ENCODE results near the gene SNX22.
"Not testable (repeated sequence)": the region's sequence is repeated elsewhere in the genome, so short reads cannot be mapped to it uniquely, and the experiment has no call there.

SNX22 gene

DNA sequence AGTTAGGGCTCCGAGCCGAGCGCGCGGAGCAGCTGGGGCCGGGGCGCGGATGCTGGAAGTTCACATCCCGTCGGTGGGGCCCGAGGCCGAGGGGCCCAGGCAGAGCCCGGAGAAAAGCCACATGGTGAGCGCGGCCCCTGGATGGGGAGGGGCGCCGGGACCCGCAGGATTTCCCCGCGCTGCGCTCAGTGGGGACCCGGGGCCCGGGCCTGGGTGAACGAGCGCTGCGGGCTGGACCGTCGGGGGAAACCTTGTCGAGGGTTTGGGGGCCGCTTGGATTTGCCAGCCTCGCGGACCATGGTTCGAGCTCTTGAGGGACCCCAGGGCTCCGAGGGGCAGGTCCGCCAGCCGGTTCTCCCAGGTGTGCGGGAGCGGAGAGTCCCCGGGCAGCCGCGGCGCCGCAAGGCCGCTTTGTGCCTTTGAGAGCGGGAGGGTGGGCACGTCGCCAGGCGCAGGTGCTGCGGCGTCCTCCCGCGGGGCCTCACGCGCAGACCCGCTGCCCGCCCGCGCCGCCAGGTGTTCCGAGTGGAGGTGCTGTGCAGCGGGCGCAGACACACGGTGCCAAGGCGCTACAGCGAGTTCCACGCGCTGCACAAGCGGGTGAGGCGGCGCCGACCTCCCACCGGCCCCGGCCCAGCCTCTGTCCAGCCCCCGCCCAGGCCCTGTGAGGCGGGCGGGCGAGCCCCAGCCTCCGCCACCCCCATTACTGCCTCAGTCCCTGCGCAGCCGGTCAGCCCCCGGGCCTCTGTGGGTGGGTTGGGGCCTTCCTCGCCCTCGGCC lies at the start of gene SNX22:
TSS of gene SNX22 (plus strand) at position 5 of the 780 bp plus-strand sequence. CDS start at position 50, 45 bp downstream.
- DNase-seq = no peak

DNA sequence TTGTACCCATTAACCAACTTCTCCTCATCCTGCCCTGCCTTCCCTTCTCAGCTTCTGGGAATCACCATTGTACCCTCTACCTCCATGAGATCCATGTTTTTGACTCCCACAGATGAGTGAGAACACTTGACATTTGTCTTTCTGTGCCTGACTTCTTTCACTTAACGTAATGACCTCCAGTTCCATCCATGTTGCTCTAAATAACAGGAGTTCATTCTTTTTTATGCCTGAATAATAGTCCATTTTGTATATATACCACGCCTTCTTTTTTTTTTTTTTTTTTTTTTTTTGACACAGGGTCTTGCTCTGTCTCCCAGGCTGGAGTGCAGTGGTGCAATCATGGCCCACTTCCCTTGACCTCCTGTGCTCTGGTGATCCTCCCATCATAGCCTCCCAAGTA lies 49.0 kb upstream of the SNX22 start:
- no peak for DNase-seq

DNA sequence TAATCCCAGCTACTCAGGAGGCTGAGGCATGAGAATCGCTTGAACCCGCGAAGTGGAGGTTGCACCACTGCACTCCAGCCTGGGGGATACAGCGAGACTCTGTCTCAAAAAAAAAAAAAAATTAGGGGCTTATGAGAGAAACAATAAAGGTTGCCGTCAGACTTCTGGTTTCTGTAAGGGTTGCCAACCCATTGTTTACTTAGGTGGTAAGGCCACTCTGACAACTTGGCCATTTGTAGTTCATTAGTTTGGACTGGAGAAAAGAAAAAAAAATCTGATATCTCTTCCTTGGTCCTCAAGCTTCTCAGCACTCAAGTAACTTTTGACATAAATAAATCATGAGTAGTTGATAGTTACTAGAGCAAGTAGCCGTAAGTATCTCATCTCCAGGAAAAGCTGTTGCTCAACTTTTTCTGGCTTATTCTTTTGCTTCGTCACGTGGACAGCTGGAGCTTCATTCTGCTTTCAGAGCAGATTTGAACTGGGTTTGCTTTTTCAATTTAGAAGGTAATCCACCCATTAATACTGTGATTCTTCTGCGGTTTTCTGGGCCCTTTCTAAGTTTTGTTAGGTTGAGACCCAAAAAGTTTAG lies 46.3 kb upstream of the SNX22 start:
- no peak for DNase-seq

DNA sequence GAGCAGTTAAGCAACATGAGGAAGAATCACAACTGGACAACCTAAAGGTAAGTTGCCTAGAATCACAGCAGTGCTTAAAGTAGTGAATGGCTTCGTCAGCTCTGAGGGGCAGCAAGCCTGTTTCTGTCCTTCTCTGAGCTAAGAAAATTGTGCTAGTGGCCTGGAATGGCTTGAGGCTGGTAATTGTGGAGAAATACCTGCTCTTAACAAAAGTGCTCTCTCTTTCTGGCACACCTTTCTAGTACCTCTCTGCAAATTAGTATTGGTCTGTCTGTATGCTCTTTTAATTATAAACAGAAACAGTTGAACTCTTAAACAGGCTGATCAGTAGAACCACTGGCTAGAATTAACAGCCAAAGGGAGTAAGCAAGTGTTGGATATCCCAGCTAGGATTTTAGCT lies 44.2 kb upstream of the SNX22 start:
- DNase-seq = no peak

DNA sequence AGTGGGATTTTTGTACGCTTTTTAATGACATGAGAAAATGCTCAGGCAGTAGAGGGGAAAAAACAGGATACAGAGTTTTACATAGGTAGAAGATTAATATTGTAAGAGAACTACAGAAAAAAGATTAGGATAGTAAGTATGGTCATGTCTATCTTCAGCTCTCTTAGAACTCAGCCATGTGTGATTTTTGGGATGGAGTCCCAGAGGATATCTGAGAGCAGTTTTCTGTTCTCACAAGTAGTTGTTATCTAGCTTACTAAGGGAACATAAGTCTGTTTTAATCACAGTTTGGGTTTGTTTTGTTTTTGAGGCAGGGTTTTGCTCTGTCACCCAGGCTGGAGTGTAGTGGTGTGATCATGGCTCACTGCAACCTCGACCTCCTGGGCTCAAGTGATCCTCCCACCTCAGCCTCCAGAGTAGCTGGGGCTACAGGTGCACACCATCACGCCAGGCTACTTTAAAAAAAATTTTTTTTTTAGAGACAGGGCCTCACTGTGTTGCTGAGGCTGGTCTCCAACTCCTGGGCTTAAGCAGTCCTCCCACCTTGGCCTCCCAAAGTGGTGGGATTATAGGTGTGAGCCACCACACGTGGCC lies 41.3 kb upstream of the SNX22 start:
- DNase-seq = not testable (repeated sequence)

DNA sequence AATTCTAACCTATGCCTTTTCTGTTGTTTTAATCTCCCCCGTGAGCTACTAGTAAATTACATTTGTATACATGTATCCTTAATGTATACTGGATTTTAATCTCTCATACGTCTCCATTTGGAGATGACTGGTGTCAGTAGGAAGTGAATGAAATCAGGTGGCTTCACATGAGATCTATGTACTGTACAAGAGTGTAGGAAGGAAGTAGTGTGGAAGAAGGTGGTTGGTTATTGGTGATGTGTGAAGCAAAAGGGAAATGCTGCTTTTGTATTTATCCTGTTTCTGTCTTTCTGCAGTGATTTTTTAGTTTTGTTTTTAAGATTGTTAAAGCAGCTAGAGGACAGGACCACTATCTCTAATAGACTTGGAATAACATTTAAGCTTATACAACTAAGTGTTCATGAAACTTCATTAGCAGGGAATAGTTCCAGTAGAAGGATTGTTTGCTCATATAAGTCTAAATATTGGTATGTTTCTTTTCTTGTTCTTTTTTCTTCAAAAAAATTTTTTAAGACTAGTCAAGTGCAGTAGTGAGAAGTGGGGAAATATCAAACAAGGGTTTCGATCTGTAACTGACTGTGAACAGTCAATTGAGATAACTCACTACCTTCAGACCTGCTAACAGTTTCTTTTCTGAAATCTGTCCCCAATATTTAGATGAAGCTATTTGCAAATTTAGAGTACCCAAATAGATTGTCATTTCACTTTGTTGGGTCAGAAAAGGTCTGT lies 40.4 kb upstream of the SNX22 start:
- no peak for DNase-seq

DNA sequence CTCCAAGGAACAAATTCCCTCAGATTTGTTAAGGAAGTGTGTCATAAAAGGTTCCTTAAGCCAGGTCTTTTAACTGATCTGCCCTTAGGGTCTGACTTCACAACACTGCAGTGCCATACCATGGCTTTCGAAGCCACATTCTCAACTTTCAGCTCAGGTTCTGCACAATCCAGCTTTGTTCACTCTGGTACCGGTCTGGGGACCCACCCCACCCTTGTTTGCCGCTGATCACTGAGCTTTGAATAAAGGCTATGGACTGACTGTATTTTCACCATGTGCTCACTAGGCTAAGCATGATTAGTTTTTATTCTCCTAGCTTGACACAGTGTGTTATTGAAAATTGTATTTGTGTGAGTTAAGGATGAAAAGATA lies 39.9 kb upstream of the SNX22 start:
- DNase-seq = no peak

DNA sequence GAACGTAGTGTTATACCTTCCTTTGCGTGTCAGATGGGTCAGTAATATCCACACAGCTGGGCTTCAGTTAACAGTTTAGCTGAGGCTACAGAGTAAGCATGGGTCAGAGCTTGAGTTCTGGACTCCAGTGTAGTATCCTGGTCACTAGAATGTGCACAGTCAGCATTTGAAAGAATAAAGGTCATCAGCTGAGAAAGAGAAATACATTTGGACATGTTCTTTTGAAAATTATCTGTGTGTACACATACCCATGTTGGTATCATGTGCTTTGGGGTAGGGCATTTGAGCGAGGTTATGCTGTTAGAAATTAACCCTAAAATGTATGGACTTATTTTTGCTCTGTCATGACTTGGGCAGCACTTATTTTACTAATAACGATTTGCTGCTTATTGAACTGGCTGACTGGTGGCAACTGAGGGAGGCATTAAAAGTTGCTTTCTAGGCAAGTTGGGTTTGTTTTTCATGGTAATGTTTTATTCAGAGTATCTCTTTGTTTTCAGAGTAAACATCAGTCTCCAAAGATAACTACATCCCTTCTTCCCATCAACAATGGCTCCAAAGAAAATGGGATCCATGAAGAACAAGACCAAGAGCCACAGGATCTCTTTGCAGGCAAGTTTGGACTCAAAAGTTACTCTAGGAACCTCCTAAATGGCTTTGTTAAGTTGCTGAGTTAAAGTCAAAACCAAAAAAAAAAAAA lies 39.3 kb upstream of the SNX22 start:
- no peak for DNase-seq

DNA sequence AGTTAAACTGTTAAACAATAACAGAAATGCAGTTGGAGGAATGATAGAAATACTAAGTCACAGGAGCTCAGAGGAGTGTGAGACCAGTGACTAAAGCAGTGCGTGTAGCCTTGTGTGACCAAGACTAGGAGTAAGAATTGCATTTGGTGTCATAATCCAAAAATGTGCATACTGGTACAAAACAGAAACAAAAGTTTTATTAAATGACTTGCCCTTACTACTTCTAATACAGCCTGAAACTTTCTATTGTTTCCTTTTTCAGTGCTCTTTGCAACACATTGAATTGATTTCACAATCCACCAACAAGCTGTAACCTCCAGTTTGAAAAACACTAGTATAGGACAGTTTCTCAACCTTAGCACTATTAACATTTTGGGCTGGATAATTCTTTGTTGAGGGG lies 38.6 kb upstream of the SNX22 start:
- no peak for DNase-seq

DNA sequence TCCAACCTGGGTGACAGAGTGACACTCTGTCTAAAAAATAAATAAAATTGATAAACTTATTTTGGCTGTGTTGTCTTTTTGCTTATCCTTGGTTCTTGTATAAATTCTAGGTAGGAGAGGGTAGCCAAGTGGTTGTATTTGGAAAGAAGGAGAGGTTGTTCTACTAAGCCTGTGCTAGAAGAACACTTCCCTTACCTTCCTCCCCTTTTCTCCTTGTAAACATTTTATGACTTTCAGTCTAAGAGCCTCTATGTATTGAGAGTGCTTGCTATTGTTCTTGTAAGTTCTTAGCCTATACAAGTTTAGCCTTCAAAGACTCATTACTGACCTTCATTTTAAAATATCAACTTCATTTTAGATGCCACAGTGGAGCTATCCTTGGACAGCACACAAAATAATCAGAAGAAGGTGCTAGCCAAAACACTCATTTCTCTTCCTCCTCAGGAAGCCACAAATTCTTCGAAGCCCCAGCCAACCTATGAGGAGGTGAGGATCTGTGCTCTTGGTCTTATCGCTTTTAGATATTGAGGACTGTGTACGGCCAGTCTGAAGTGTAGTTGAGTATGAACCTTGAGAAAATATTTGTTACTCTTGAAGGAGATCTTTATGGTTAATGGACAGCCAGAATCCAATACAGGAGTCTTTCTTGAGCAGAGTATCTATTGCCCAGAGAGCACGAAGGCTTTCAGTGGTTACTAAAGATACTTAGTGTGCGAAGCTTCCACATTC lies 33.6 kb upstream of the SNX22 start:
- no peak for DNase-seq

DNA sequence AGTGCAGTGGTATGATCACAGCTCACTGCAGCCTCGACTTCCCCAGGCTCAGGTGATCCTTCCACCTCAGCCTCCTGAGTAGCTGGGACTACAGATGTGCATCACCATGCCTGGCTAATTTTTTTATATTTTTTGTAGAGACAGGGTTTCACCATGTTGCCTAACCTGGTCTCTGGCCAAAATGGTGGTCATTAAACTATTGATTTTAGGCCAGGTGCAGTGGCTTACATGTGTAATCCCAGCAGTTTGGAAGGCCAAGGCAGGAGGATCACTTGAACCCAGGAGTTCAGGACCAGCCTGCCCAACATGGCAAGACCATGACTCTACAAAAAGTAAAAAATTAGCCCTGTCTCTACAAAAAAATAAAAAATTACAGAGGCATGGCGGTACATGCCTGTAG lies 31.2 kb upstream of the SNX22 start:
- not testable (repeated sequence) for DNase-seq

DNA sequence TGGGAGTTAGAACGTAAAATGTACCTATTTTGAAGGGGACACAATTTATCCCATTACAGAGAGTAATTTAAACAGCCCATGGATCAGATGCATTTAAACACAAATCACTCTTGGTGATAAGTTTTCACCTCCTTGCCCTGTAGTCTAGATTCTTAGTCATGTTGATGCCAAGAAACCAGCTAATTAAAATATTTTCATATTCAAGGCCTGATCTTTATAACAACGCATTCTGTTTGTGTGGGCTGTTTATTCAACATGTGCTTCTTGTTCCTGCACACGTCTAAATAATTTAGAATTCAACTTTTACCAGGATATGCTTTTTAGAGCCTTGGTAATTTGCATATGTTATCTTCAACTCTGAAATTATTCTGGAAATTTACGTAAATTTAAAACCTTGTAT lies 29.9 kb upstream of the SNX22 start:
- no peak for DNase-seq

DNA sequence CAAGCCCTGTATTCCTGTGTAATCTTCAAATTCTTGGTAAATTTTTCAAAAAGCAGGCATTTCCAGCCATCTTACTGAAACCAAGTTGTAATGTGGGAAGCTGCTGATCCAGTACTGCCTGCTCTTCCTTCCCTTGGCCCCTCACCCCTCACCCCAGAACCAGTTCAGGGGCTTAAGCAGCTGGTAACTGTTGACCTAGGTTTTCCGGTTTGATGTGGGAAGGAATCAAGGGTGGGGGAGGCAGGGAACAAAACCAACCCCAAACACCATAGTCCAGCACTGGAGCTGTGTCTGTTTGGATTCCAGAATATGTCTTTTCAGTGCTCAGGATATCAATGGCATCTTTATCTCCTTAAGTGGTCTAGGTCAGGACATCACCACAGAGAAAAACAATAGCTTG lies 29.1 kb upstream of the SNX22 start:
- DNase-seq = no peak

DNA sequence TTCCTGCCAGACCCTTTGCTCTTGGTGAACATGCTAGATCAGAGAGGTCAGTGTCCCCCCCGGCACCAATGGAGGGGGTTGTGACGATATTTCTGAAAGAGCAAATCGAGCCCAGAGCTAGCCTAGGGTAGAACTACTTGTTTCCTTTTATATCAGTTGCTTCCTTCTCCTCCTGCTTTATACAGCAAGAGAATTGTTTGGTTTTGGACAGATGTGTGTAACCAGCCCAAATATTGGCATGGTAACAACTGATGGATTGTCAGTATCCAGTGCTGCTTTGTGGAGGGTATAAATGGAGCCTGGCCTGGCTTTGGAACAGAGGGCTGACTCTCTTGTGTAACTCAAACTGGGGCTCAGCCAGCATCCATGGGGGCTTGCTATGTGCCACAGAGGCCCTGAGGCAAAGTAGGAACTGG lies 28.6 kb upstream of the SNX22 start:
- no peak for DNase-seq

DNA sequence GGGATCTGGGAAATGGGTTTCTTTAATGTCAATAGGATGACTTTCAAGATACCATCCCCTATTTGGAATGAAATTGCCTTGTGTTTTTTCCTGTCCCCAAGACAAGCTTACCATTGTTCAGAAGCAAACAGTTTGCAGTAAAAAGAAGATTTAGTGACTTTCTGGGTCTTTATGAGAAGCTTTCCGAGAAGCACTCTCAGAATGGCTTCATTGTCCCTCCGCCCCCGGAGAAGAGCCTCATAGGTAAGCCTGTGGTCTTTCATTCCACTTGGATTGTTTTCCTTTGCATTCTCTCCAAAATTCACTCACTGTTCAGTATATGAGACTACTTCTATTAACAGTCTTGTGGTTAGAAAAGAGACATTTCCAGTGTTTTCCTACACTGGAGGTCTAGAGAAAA lies 25.6 kb upstream of the SNX22 start:
- no peak for DNase-seq

DNA sequence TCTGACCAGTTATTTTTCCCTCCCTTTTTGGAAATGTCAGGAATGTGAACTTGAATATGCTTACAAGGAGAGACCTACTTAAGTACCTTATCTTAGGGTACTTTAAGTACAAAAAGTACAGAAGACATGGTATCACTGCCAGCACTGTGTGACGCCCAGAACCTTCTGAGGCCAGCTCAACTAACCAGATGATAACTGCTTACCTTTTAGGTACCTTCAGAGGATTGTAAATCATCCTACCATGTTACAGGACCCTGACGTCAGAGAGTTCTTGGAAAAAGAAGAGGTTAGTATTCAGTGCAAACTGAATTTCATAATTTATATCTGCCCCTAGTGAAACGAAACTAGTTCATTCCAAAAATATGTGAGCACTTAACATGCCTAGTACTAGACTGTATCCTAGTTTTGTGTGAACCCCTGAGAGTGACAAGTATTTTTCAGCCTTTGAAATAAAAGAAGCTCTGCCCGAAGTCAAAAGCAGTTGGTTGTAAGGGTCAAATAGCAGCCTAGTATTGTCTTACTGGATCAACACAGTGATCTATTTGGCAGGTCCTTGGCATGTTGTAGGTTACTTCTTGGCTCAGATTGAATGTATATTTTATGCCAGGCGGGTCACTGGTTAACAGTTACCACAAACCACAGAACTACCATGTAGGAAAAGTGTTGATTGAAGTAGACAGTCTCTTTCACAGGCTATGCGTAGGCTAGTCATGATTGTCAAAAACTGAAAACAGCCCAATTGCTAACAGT lies 23.8 kb upstream of the SNX22 start:
- no peak for DNase-seq

DNA sequence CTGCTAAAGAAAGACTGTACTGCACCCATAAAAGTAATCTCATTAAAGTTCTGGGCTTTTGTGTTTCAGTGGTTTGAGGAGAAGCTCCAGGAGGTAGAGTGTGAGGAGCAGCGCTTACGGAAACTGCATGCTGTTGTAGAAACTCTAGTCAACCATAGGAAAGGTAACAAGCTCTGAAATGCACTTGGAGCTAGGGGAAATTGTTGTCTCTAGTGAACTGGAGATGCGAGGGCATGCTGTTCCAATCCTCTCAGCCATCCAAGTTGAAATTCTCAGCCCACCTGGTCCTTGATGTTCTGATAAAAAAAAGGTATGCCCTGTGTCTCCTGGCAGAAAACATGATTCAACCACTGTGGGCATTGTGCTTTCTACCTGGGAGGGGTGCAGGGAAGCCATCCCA lies 21.4 kb upstream of the SNX22 start:
- DNase-seq = no peak

DNA sequence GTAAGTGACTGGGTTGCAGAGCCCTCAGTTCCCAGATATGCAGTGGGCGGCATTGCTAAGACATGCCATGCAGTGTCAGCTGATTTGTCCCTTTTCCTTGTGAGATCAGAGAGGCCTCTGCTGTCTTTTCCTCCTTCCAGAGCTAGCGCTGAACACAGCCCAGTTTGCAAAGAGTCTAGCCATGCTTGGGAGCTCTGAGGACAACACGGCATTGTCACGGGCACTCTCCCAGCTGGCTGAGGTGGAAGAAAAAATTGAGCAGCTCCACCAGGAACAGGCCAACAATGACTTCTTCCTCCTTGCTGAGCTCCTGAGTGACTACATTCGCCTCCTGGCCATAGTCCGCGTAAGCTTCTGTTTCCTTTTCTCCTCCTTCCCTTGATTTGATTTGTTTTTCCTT lies 20.0 kb upstream of the SNX22 start:
- no peak for DNase-seq

DNA sequence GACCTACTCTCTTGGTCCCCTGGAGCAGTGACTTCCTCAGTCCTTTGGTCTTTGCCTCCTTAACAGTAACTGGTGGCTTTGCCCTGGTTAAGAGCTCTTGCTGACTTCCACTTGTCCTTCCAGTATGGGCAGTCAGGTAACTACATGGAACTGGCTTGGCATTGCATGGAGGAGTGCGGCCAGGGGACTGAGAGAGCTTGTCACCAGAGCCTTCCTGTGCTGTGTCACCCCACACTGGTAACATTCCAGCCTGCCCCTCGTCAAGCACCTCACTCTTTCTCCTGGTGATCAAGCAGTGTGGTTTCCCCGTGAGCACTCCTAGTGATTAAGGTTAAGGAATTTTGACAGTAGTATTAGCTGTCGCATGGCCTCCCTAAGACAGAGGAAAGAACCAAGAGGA lies 19.3 kb upstream of the SNX22 start:
- no peak for DNase-seq

DNA sequence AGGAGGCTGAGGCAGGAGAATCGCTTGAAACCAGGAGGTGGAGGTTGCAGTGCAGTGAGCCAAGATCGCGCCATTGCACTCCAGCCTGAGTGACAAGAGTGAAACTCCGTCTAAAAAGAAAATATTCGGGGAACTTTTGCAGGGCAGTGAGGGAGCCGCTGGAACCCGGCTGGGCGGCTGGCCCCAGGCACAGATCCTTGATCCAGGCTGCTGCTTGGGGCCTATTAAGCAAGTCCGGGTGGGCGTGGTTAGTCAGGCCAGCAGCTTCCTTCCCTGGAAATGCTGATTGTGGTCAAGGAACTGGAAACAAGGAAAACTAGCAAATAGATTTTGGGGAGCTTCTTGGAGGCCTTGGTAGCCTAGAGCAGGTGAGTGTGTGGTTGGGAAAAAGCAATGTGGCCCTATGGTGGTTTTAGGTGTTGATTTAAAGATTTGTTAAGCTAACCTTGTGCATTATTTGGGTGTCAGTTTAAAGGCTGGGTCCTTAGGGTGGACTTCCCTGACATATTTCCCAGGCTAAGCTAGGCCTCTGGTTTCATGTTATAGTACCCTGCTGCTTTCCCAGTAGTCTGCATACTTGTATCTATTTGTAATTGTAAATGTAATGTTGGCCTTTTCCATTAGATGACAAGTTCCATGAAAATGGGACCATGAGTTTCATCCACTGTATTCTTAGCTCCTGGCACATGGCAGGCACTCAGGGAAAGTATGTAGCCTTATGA lies 17.7 kb upstream of the SNX22 start:
- no peak for DNase-seq

DNA sequence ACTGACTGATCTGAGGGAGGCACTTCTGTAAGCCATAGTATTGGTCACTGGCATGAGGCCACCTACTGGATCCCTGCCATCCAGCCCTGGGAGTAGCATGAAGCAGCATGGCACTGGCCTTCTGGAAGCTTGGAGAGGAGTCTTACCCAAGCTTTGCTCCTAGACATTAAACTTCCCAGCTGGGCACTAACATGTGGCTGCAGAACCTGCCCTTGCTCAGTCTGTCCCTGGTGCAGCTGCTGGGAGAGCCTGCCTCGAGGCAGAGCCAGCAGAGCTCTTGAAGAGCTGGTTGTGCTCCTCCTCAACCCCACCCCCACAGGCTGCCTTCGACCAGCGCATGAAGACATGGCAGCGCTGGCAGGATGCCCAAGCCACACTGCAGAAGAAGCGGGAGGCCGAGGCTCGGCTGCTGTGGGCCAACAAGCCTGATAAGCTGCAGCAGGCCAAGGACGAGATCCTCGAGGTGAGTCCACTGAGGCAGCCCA lies 17.1 kb upstream of the SNX22 start:
- no peak for DNase-seq

All from eye (tissue), 1 donor.